ENCODE measurements around the gene SDK1.

Gene SDK1

DNA sequence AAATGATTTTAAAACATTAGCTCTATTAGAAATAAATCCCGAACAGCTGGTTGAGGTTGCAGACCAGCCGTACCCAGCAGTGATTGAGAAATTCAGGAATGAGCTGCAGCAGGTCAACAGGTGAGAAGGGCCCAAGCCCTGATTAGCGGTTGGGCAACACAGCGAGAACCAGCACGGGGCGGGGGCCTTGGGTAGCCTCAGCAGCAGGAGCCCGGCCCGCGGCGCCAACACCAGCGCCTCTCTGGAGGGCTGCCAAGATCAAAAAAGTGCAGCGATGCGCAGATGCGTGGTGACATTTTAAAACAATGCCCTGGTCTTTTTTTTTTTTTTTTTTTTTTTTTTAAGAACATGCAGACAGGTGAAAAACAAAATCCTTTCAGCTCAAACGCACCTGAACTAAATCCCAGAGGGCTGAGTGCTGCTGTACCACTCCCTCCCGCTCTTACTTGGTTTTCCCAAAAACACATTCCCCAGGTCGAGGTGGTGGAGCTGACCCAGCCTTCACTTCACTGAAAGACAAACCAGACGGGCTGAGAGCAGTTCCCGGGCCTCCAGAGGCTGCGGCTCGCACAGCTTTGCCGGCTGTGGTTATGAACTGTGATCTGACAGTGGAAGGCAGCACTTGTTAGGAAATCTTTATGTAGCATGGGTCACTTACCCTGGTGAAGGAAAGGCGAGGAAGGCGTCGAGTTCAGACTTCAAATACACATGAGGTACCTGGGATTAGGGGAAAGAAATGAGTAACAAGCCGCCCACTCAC is 579.4 kb downstream of the SDK1 start:
- no peak for DNase-seq (ENCODE audit: low spot score)

DNA sequence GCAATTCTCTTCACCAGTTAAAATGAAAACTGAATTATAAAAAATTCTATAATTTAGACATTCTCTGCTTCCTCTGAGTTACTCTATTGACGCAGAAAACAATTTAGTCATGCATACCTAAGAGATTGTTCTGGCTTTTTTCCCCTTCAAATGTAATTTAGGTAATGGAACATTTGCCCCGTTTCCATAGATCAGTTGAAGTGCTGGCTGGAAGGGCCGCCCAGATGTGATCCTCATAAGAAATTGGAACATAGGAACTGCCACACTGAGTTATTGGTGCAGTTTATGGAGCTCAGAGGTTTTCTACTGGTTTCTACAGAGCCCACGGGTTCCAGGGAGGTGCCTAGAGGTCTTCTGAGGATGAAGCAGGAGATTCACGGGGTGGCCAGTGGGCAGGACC is 581.7 kb downstream of the SDK1 start:
- DNase-seq (ENCODE audit: low spot score): no peak

DNA sequence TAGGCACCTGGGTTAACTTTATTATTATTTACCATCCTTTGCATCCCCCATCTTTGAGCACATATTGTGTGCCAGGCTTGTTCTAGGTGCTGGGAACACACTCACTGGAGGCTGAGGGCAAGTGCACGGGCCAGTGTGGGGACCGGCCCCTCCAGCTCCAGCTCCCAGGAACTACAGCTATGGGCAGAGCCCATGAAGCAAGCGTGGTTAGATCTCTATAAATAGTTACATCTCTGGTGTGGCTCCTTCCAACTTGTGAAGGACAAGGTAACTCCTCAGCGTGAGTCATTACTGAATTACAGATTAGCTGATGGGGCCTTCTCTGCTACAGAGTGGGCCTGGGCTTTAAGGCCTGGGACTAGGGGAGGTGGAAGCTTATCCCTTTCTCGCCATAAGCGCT is 583.5 kb downstream of the SDK1 start:
- no peak for DNase-seq (ENCODE audit: low spot score)

GRCh38 chr7:3887096-3887690 is 586.1 kb downstream of the SDK1 start:
- DNase-seq (ENCODE audit: low spot score): no peak

DNA sequence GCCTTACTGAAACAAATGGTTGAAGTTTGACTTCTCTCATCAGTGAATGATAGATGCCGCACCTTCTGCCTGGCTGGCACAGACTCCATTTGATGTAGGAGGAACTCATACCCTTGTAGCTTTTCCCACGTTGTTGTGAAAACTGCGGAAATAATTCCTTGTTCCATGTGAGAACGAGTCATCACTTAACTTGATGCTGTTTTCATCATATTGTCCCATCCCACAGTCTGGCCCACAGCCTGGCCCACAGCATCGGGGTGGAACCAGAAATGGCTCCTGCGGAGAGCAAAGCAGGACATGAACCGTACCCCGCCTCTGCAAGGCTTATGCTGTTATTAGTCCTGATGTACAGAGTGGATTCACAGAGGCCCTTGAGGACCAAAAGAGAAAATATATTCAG is 587.0 kb downstream of the SDK1 start:
- DNase-seq (ENCODE audit: low spot score): no peak

GRCh38 chr7:3892157-3892556 is 591.1 kb downstream of the SDK1 start:
- DNase-seq (ENCODE audit: low spot score): no peak

DNA sequence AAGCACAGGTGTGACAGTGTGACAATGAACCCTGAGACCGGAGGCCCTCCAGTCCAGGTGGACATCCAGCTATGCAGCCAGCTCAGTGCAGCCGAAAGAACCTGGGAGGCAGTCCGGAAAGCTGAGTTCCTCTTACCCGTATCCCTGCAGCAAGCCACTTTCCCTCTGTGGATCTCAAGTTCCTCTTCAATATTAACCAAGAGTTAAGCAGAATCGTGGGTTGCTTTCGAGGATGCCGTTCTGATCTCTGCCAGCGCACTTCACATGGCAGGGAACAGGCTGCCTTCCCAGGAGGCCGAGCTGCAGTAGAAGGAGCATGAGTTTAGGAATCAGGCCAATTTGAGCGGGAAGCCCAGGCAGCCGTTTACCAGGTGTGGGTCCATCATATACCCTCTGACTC is 591.6 kb downstream of the SDK1 start:
- no peak for DNase-seq (ENCODE audit: low spot score)

DNA sequence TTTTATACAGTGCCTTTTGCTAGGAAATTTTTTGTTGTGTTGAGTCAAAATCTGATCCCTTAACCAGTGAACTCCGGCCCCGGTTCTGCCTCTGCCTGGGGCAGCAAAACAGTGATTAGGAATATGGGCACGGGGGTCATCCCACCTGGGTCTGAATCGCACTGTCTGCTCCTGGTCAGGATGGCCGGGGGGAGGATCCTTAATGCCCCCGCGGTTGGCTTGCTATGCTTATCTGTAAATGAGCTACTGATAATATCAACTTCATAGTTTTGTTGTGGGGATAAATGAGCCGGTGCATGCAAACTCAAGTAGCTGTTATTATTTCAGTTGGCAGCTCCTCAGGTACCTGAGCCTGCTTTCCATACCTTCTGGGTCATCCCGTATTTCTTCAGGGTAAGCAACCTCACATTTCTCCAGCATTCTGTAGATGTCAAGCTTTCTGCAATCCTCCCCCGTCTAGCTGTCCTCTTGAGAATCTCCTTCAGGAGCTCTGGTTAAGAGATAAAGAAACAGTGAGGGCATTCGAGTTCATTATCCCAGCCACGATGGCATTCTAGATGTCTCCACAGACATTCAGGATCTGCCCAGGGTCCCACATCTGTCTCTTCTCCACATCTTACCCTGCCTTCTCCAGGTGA is 592.2 kb downstream of the SDK1 start:
- no peak for DNase-seq (ENCODE audit: low spot score)

GRCh38 chr7:3893789-3894153 is 592.7 kb downstream of the SDK1 start:
- no peak for DNase-seq (ENCODE audit: low spot score)

DNA sequence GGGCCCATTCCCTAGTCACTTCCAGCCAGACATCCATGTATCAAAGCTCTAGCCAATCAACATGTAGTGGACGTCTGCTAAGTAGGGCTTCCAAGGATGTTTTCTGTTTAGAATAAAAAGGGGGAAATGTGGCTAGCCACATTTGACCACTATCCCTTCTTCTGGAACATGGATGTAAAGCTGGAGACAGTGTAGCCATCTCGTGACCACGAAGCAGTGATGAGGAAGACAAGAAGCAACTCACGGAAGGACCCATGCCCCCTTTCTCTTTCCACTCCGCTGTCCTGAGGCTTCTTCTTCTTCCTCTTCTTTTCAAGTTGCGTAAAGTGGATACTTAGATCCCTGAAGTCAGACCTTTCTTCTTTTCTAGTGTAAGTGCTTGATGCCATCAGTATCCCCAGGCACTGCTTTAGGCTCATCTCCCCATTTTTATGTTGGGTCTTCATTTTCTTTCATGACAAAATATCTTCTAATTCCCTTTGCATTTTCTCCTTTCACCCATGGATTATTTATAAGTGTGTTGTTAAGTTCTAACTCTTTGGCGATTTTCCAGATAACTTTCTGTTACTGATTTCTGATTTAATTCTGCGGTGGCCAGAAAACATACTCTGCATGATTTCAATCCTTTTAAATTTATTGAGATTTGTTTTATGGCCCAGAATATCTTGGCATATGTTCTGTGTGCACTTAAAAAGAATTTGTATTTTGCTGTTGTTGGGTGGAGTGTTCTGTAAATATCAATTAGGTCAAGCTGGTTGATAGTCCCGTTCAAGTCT is 594.5 kb downstream of the SDK1 start:
- no peak for DNase-seq (ENCODE audit: low spot score)

GRCh38 chr7:3896169-3896765 is 595.2 kb downstream of the SDK1 start:
- no peak for DNase-seq (ENCODE audit: low spot score)

DNA sequence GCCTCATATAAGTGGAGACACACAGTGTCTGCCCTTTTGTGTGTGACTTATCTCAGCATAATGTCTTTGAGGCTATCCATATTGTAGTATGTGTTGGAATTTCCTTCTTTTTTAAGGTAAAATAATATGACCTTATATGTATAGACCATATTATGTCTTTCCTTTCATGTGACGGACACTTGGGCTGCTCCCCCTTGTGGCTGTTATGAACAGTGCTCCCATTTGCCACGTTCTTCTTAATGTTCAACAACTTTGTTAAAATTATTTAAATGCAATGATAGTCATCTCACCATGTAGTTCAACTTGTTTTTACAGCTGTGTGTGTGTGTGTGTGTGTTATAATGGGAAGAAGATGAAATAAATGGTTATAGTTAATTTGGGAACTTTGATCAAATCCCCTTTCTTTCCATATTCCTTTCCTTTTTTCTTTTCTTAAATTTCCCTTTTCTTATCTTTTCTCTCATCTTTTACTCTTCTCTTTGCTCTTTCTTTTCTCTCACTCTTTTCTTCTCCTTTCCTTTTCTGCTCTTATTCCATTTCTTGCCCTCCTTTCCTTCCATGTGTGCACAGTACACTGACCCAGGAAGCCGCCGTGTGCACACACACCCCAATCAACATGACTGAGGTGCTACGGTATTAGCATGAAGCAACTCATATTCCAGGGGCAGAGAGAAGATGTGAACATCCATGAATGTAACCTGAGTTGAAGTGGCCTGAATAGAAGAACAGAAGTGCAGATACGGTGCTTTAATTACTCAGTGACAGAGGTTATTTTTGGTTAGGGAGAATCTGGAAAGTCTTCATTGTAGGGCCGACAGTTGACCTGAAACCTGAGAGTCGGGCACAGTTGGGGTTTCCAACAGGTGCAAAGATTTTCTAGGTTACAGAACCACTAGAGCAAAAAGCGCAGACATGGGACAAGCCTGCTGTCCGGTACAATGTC is 596.6 kb downstream of the SDK1 start:
- DNase-seq (ENCODE audit: low spot score): peak; percentile 54

- no peak for DNase-seq (ENCODE audit: low spot score)
Measured at GRCh38 chr7:3899559-3899991, 598.5 kb downstream of the SDK1 start.

GRCh38 chr7:3908153-3908552 is 607.1 kb downstream of the SDK1 start:
- no peak for DNase-seq (ENCODE audit: low spot score)

DNA sequence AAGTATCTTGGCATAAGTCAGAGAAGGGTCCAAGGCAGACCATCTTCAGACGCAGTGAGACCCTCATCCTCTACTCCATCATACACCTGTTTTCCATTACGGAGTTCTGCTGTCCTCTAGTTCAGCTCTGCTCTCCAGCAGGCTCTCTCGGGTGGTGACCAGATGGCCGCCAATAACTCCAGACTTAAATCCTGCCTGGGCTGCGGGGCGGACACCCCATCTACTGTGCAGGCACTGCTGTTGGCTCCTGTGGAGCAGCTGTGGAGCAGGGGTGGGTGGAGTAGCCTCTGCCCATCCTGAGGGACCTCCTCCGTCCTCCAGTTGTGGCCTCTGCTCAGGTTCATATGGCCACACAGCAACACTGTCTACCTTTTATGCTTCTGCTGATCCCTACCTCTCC is 608.1 kb downstream of the SDK1 start:
- DNase-seq (ENCODE audit: low spot score): no peak

- DNase-seq (ENCODE audit: low spot score): no peak
Measured at GRCh38 chr7:3910054-3910453, 609.0 kb downstream of the SDK1 start.

GRCh38 chr7:3911685-3912084 is 610.6 kb downstream of the SDK1 start:
- DNase-seq (ENCODE audit: low spot score): no peak

DNA sequence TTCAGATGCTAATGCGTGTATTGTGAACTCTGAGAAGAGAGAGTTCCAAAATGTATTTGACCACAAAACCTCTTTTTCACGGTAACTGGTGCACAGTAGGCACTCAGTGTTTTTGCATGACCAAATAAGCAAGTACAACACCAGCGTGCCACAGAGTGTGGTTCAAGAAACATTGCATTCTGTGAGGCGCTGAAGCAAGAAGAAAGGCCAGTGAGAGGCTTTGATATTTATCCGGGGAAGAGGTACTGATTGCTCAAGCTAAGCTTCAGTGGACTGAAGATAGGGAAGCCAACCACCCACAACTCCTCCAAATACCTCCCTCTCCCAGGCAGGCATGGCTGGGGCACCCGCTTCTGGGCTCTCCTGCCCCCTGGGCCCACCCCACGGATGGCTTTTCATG is 611.2 kb downstream of the SDK1 start:
- DNase-seq (ENCODE audit: low spot score): no peak

- DNase-seq (ENCODE audit: low spot score): no peak
Measured at GRCh38 chr7:3914051-3914775, 613.2 kb downstream of the SDK1 start.

DNA sequence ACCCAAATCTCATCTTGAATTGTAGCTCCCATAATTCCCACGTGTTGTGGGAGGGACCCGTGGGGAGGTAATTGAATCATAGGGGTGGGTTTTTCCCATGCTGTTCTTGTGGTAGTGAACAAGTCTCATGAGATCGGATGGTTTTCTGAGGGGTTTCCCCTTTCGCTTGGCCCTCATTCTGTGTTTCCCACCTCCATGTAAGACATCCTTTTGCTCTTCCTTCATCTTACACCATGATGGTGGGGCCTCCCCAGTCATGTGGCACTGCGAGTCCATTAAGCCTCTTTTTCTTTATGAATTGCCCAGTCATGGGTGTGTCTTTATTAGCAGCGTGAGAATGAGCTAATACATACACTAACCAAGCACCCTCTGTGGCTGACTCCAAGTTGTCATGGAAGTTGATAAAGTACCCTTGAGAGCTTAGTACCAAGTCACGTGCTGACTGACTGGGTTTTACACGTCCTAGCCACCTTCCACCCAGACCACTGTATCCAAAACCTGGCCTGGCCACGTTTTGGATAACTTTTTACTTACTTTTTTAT is 614.4 kb downstream of the SDK1 start:
- no peak for DNase-seq (ENCODE audit: low spot score)
